IMR-90 (cell line): ENCODE measurements around the gene PAN3.

Experiments used
- CEBPB ChIP-seq: IDR thresholded peaks from 2 replicates; pipeline ENCODE4 v1.6.1; 2012; ENCODE audit warnings: low read depth, low read length, improper control_type of control experiment
- CHD1 ChIP-seq: IDR thresholded peaks from 2 replicates; pipeline ENCODE4 v1.6.1; 2012; ENCODE audit warnings: low read depth, low read length, improper control_type of control experiment
- FOS ChIP-seq: fragments of 150-350 bp; IDR thresholded peaks from 2 replicates; pipeline ENCODE4 v1.6.1; 2016; ENCODE audit warnings: low read depth, low read length
- MAFK ChIP-seq: IDR thresholded peaks from 2 replicates; pipeline ENCODE4 v1.6.1; 2012; ENCODE audit warnings: low read depth, low read length, improper control_type of control experiment
- MXI1 ChIP-seq: IDR thresholded peaks from 2 replicates; pipeline ENCODE4 v1.6.1; 2012; ENCODE audit warnings: low read depth, mild to moderate bottlenecking, low read length, moderate library complexity, borderline replicate concordance
- POLR2A ChIP-seq: IDR thresholded peaks from 2 replicates; pipeline ENCODE4 v1.6.1; 2012; ENCODE audit warnings: mild to moderate bottlenecking, low read depth, low read length
- RAD21 ChIP-seq: IDR thresholded peaks from 2 replicates; pipeline ENCODE4 v1.6.1; 2012; ENCODE audit warnings: low read length, improper control_type of control experiment
- RFX5 ChIP-seq: IDR thresholded peaks from 2 replicates; pipeline ENCODE4 v1.8.0; 2012; ENCODE audit warnings: low read depth, mild to moderate bottlenecking, low read length, moderate library complexity
- TF ChIP-seq, protein P1 (sequence below): conservative IDR thresholded peaks from 2 replicates; pipeline ENCODE4 v1.5.1; 2012; ENCODE audit warnings: mild to moderate bottlenecking, low read depth, low read length, improper control_type of control experiment
- TF ChIP-seq, protein P2 (sequence below): fragments of 150-350 bp; IDR thresholded peaks from 2 replicates; pipeline ENCODE4 v1.6.1; 2017; ENCODE audit warnings: mild to moderate bottlenecking, antibody characterized with exemption, low read length, low read depth

DNA sequence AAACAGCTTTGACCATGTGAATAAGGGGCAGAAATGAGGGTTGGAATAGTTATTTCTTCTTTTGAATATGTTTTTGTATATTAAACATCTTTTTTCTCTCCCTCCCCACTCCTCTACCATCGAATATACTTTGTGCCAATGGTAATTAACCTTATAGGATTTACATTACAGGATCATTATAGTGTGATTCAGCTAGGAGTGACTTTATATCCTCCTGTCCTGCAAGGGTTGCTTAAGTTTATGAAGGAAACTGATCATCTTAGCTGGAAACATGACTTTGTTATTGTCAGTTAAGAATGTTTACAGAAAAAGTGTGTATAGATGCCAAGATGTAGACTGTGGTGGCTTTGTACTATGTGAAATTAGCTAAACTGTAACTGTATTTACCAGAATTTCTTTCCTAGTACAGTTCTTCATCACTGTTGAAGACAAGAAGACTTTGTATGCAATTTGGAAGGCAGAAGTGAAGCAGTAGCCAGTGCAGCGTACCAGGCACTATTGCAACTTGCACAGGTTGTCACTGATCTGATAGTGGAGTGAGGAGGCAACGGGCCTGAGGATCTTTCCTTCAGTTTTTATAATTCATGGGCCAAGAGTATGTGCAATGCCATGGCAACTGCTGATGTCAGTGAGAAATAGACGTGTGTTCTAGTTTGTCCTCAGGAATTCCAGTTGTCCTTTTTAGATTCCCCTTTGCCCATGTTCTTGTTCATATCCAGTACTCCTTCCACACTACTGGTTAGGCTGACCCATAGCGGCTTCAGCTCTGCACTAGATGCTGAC, 8.2 kb upstream of the PAN3 start:
- TF ChIP-seq, protein P1, sequence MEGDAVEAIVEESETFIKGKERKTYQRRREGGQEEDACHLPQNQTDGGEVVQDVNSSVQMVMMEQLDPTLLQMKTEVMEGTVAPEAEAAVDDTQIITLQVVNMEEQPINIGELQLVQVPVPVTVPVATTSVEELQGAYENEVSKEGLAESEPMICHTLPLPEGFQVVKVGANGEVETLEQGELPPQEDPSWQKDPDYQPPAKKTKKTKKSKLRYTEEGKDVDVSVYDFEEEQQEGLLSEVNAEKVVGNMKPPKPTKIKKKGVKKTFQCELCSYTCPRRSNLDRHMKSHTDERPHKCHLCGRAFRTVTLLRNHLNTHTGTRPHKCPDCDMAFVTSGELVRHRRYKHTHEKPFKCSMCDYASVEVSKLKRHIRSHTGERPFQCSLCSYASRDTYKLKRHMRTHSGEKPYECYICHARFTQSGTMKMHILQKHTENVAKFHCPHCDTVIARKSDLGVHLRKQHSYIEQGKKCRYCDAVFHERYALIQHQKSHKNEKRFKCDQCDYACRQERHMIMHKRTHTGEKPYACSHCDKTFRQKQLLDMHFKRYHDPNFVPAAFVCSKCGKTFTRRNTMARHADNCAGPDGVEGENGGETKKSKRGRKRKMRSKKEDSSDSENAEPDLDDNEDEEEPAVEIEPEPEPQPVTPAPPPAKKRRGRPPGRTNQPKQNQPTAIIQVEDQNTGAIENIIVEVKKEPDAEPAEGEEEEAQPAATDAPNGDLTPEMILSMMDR = no peak
- TF ChIP-seq POLR2A (no peak), MXI1 (no peak), RAD21 (no peak), CEBPB (no peak), RFX5 (peak; percentile 67; the same call in 1 of the 2 replicates), MAFK (no peak), CHD1 (no peak), FOS (no peak)
- TF ChIP-seq, protein P2, sequence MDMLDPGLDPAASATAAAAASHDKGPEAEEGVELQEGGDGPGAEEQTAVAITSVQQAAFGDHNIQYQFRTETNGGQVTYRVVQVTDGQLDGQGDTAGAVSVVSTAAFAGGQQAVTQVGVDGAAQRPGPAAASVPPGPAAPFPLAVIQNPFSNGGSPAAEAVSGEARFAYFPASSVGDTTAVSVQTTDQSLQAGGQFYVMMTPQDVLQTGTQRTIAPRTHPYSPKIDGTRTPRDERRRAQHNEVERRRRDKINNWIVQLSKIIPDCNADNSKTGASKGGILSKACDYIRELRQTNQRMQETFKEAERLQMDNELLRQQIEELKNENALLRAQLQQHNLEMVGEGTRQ = no peak
